Esophagus squamous epithelium (tissue), 5 donors: ENCODE results near the gene KANTR. TPM values are rescaled to one million over a fixed set of nuclear protein-coding genes. Genes with fewer than 3 reads are reported as not detected.

Source experiments
- DNase-seq: peaks from one replicate; lab custom pipeline; 2025; lab: John Stamatoyannopoulos, UW
- H3K27ac ChIP-seq, 4 donors: fragments of 200-600 bp; sonication (generic); one replicate each; pipeline ENCODE4 v1.5.1; 2016 to 2019; ENCODE audit warnings: mild to moderate bottlenecking in 1 of 4
- H3K27me3 ChIP-seq, 4 donors: fragments of 200-600 bp; sonication (generic); 1 replicate in 3 of 4; 2 replicates in 1 of 4; pipeline versions ENCODE4 v1.5.1 to v1.6.0; 2017 to 2021; ENCODE audit warnings: antibody characterized with exemption in 1 of 4
- H3K36me3 ChIP-seq, 3 donors: fragments of 200-600 bp; sonication (generic); one replicate each; pipeline ENCODE4 v1.5.1; 2016 to 2019
- H3K4me1 ChIP-seq, 3 donors: fragments of 200-600 bp; sonication (generic); one replicate each; pipeline ENCODE4 v1.5.1; 2017 to 2019
- H3K4me3 ChIP-seq, 4 donors: fragments of 200-600 bp; sonication (generic); 1 replicate in 3 of 4; 2 replicates in 1 of 4; pipeline ENCODE4 v1.5.1; 2016 to 2019; ENCODE audit warnings: mild to moderate bottlenecking in 2 of 4, moderate library complexity in 1 of 4
- H3K9me3 ChIP-seq, 3 donors: fragments of 200-600 bp; sonication (generic); one replicate each; pipeline ENCODE4 v1.5.1; 2016 to 2019
- CTCF ChIP-seq, 6 experiments: fragments of 450-650 bp in 4 of 6; fragments of 200-600 bp in 2 of 6; sonication (generic) in 2 of 6; IDR thresholded peaks; one replicate each; pipeline ENCODE4 v1.5.1; 2016 to 2019; ENCODE audit warnings: antibody characterized with exemption in 6 of 6, mild to moderate bottlenecking in 4 of 6, moderate library complexity in 4 of 6
- POLR2A ChIP-seq, 4 donors: fragments of 450-650 bp; IDR thresholded peaks; one replicate each; pipeline ENCODE4 v1.6.1; 2017; ENCODE audit warnings: antibody characterized with exemption in 4 of 4, mild to moderate bottlenecking in 4 of 4, moderate library complexity in 3 of 4
- WGBS, 2 donors: methylation state at CpG; one replicate each; pipeline ENCODE4 v1.1.5; 2018; 5-methylcytosine and 5-hydroxymethylcytosine counted together
- intact Hi-C: fragments of 100-400 bp; cut with DNase I; formaldehyde crosslinking; loops from one replicate; pipeline ENCODE4 v1.15.0; 2022
- total RNA-seq, 4 donors: library from RNA; depleted of rRNA; stranded (reverse); fragments of >200 nt; gene quantifications; one replicate each; pipeline ENCODE4 v1.1.0, GENCODE V29; 2016
- donor health status: DM: yes; HTN: yes; CAD: no.

Gene KANTR
- total RNA-seq, 4 donors from 2014 or later, result 3.5 to 15.6 (median 5.3) TPM

- Histone ChIP-seq H3K4me3 (no peak overlapping the region), H3K36me3 (no peaks in the 10 kb centered on the region), H3K4me1 (peaks cover 0 to 13% (median 7%) of the 10 kb centered on the region in 3 donors), H3K27ac (no peak overlapping the region), H3K27me3 (no peaks in the 10 kb centered on the region), H3K9me3 (no peaks in the 10 kb centered on the region)
- 87 to 100% methylated on average over 6 to 15 of the region's 21 CpGs for WGBS, 2 donors
- TF ChIP-seq CTCF (IDR thresholded peaks at IDR 0.05), result no peak
- TF ChIP-seq POLR2A (IDR thresholded peaks at IDR 0.05), result no peak
- DNase-seq, result no peak
- intact Hi-C loops, result no loop called here
Measured at GRCh38 chrX:53076671-53077070, 17.3 kb upstream of the KANTR start.

- H3K4me1 ChIP-seq, result peaks cover 0 to 4% (median 3%) of the 10 kb centered on the region in 3 donors
- no peaks in the 10 kb centered on the region for H3K27me3 ChIP-seq
- H3K27ac ChIP-seq, result no peak overlapping the region
- no peak for DNase-seq
- no peak overlapping the region for H3K4me3 ChIP-seq
- intact Hi-C loops, result no loop called here
- WGBS, 2 donors, result 86% methylated on average over 9 to 11 of the region's 27 CpGs
- TF ChIP-seq CTCF (IDR thresholded peaks at IDR 0.05) (peak in 1 of 6 experiments; percentile 7), POLR2A (IDR thresholded peaks at IDR 0.05) (no peak)
- no peaks in the 10 kb centered on the region for H3K9me3 ChIP-seq
- no peaks in the 10 kb centered on the region for H3K36me3 ChIP-seq
Measured at GRCh38 chrX:53077207-53078197, 16.4 kb upstream of the KANTR start.

- Histone ChIP-seq H3K4me1 (peaks cover 0 to 14% (median 0%) of the 10 kb centered on the region in 3 donors), H3K4me3 (no peak overlapping the region), H3K36me3 (peaks cover 0 to under 1% (median 0%) of the 10 kb centered on the region in 3 donors), H3K9me3 (no peaks in the 10 kb centered on the region), H3K27ac (no peak overlapping the region), H3K27me3 (no peaks in the 10 kb centered on the region)
- DNase-seq, result no peak
- intact Hi-C loops, result no loop called here
- no peak for TF ChIP-seq CTCF (IDR thresholded peaks at IDR 0.05)
- no peak for TF ChIP-seq POLR2A (IDR thresholded peaks at IDR 0.05)
- 86% methylated on average over 1 of the region's 1 CpG; no CpG with 5 or more reads in 1 of the 2 donors for WGBS, 2 donors
Measured at GRCh38 chrX:53078943-53079342, 15.0 kb upstream of the KANTR start.

- no peak for TF ChIP-seq POLR2A (IDR thresholded peaks at IDR 0.05)
- TF ChIP-seq CTCF (IDR thresholded peaks at IDR 0.05), result no peak
- Histone ChIP-seq H3K27ac (peak overlapping the region; percentile 82 to 93 (median 86)), H3K4me1 (peaks cover 0 to 32% (median 0%) of the 10 kb centered on the region in 3 donors), H3K27me3 (no peaks in the 10 kb centered on the region), H3K4me3 (peak overlapping the region in 3 of 4 donors; percentile 58 to 75 (median 73)), H3K36me3 (peaks cover 0 to 20% (median 0%) of the 10 kb centered on the region in 3 donors), H3K9me3 (no peaks in the 10 kb centered on the region)
- intact Hi-C loops, result no loop called here
- 23 to 64% methylated on average over 5 to 6 of the region's 17 CpGs for WGBS, 2 donors
- DNase-seq, result no peak
Measured at GRCh38 chrX:53080628-53081580, 13.0 kb upstream of the KANTR start.
